A673 (cell line): Measurements from ENCODE around the gene AOPEP.

Source experiments
- EZH2 ChIP-seq: fragments of 200-600 bp; sonication (generic); IDR thresholded peaks from 2 replicates; pipeline ENCODE4 v1.6.1; 2017; ENCODE audit warnings: borderline replicate concordance, low read depth, mild to moderate bottlenecking, mixed read lengths, antibody characterized with exemption, low read length; ENCODE audit not compliant: poor library complexity, severe bottlenecking
- TF ChIP-seq, protein P1 (sequence below): fragments of 300-800, 200-600 bp; sonication (generic); conservative IDR thresholded peaks from 2 replicates; pipeline ENCODE4 v1.5.1; 2017; ENCODE audit warnings: low read depth, mild to moderate bottlenecking, antibody characterized with exemption, low read length, moderate library complexity, mixed read lengths

DNA sequence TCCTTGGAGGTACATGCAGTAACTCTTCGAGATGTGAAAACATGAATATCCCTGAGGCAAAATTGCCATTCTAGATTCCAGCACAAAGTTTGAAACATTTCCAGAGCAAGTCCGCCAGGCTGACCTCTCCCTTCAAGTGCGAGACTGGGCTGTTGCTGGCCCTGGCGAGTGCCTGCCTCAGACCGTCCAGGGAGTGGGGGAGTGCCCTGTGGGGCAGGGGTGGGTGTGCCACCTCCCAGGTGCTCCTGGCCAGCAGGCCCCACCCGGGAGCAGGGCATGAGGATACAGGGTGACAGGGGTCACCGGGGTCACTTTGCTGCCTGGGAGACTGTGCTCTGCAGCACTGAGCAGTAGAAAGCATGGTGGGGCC lies 199.9 kb downstream of the AOPEP start:
- TF ChIP-seq, protein P1, sequence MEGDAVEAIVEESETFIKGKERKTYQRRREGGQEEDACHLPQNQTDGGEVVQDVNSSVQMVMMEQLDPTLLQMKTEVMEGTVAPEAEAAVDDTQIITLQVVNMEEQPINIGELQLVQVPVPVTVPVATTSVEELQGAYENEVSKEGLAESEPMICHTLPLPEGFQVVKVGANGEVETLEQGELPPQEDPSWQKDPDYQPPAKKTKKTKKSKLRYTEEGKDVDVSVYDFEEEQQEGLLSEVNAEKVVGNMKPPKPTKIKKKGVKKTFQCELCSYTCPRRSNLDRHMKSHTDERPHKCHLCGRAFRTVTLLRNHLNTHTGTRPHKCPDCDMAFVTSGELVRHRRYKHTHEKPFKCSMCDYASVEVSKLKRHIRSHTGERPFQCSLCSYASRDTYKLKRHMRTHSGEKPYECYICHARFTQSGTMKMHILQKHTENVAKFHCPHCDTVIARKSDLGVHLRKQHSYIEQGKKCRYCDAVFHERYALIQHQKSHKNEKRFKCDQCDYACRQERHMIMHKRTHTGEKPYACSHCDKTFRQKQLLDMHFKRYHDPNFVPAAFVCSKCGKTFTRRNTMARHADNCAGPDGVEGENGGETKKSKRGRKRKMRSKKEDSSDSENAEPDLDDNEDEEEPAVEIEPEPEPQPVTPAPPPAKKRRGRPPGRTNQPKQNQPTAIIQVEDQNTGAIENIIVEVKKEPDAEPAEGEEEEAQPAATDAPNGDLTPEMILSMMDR: no peak
- TF ChIP-seq EZH2: no peak
